GM12878 (cell line): ENCODE data around the gene CHRNE. TPM values are rescaled to one million over a fixed set of nuclear protein-coding genes. Genes with fewer than 3 reads are reported as not detected.

Source experiments
- BHLHE40 ChIP-seq, 2 experiments: fragments of 450-650 bp in 1 of 2; IDR thresholded peaks; 2 replicates each; pipeline ENCODE4 v1.6.1; 2011 to 2017; ENCODE audit warnings: low read depth in 2 of 2, borderline replicate concordance in 1 of 2, improper control_type of control experiment in 1 of 2, low read length in 1 of 2, mild to moderate bottlenecking in 1 of 2
- HSF1 ChIP-seq: fragments of 150-350 bp; IDR thresholded peaks from 2 replicates; pipeline ENCODE4 v1.6.1; 2014; ENCODE audit warnings: mild to moderate bottlenecking, low read depth, low read length
- KLF5 ChIP-seq: fragments of 450-650 bp; IDR thresholded peaks from 2 replicates; pipeline ENCODE4 v1.6.1; 2014; ENCODE audit warnings: mild to moderate bottlenecking; ENCODE audit not compliant: partially characterized antibody
- LARP7 ChIP-seq: fragments of 450-650 bp; IDR thresholded peaks from 2 replicates; pipeline ENCODE4 v1.6.1; 2017; ENCODE audit warnings: mild to moderate bottlenecking
- MLLT1 ChIP-seq: fragments of 450-650 bp; IDR thresholded peaks from 2 replicates; pipeline ENCODE4 v1.6.1; 2016; ENCODE audit warnings: mild to moderate bottlenecking
- NR2F1 ChIP-seq: fragments of 450-650 bp; conservative IDR thresholded peaks from 2 replicates; pipeline ENCODE4 v1.6.1; 2017; ENCODE audit warnings: mild to moderate bottlenecking
- POLR2AphosphoS5 ChIP-seq: IDR thresholded peaks from 2 replicates; pipeline ENCODE4 v1.6.1; 2011; ENCODE audit warnings: mild to moderate bottlenecking, low read length, inconsistent platforms
- TARDBP ChIP-seq: IDR thresholded peaks from 2 replicates; pipeline ENCODE4 v1.6.1; 2016; ENCODE audit warnings: borderline replicate concordance
- YY1 ChIP-seq: IDR thresholded peaks from 2 replicates; pipeline ENCODE4 v1.6.1; 2011; ENCODE audit warnings: low read depth, mild to moderate bottlenecking, low read length
- polyA plus RNA-seq, 11 experiments: library from polyadenylated mRNA; depleted of rRNA in 4 of 11; unstranded in 6 of 11; stranded (reverse) in 5 of 11; fragments of >200 nt; fragmentation: Nextera tagmentation in 4 of 11; fragmentation: Illumina TruSeq in 1 of 11; extraction: Ambion mirVana in 4 of 11; extraction: Trizol in 1 of 11; gene quantifications; 1 replicate in 1 of 11; 2 replicates in 10 of 11; pipeline versions ENCODE4 v1.2.1 to v1.2.3, GENCODE V29; 2011 to 2016; ENCODE audit warnings: inconsistent platforms in 2 of 11, missing spikeins in 2 of 11, low read depth in 1 of 11
- total RNA-seq, 4 experiments: library from RNA; depleted of rRNA in 3 of 4; stranded (reverse); fragments of >200 nt in 3 of 4; fragmentation: Illumina TruSeq in 1 of 4; extraction: Trizol in 1 of 4; gene quantifications; 2 replicates each; pipeline versions ENCODE4 v1.2.1 to v1.2.3, GENCODE V29; 2013 to 2021
- TF ChIP-seq, protein P1 (sequence below): fragments of 450-650 bp; IDR thresholded peaks from 2 replicates; pipeline ENCODE4 v1.6.1; 2017; ENCODE audit warnings: antibody characterized with exemption, mild to moderate bottlenecking, moderate library complexity
- TF ChIP-seq, protein P2 (sequence below): IDR thresholded peaks from 2 replicates; pipeline ENCODE4 v1.6.1; 2012; ENCODE audit warnings: mild to moderate bottlenecking, low read depth, low read length
- TF ChIP-seq, protein P3 (sequence below): fragments of 450-650 bp; IDR thresholded peaks from 2 replicates; pipeline ENCODE4 v1.6.1; 2016; ENCODE audit warnings: mild to moderate bottlenecking, moderate library complexity, borderline replicate concordance
- TF ChIP-seq, protein P4 (sequence below): IDR thresholded peaks from 2 replicates; pipeline ENCODE4 v1.6.1; 2012; ENCODE audit warnings: low read depth, low read length, improper control_type of control experiment

CHRNE gene
- total and polyA plus RNA-seq, 10 of the 15 experiments (the other 5 are each of a cell fraction or from before 2014, with no cell fraction given) = 0.05 to 0.11 (median 0.08) TPM; not detected in 6

DNA sequence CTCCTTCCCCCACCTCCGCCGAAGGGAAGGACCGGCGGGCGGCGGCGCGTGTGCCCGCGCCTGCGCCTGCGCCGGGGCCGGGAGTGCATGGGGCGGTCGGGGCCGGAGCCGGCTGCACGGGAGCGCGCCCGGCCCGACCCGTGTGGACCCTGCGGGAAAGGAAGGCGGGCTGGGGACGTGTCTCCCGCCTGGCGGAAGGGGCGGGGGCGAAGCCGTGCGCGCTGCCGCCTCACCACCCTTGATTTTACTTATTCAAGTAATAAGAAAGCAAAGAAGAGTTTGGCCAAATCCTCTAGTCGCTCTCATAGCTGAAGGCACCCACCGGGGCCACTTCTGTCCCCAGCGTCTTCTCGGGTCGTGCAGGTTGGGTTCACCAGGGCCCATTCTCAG lies 46.0 kb upstream of the CHRNE start (continued):
- TF ChIP-seq, protein P1, sequence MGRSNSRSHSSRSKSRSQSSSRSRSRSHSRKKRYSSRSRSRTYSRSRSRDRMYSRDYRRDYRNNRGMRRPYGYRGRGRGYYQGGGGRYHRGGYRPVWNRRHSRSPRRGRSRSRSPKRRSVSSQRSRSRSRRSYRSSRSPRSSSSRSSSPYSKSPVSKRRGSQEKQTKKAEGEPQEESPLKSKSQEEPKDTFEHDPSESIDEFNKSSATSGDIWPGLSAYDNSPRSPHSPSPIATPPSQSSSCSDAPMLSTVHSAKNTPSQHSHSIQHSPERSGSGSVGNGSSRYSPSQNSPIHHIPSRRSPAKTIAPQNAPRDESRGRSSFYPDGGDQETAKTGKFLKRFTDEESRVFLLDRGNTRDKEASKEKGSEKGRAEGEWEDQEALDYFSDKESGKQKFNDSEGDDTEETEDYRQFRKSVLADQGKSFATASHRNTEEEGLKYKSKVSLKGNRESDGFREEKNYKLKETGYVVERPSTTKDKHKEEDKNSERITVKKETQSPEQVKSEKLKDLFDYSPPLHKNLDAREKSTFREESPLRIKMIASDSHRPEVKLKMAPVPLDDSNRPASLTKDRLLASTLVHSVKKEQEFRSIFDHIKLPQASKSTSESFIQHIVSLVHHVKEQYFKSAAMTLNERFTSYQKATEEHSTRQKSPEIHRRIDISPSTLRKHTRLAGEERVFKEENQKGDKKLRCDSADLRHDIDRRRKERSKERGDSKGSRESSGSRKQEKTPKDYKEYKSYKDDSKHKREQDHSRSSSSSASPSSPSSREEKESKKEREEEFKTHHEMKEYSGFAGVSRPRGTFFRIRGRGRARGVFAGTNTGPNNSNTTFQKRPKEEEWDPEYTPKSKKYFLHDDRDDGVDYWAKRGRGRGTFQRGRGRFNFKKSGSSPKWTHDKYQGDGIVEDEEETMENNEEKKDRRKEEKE = 0 out of 2 replicates have a peak, but pooled peaks have one; percentile 70
- TF ChIP-seq, protein P2, sequence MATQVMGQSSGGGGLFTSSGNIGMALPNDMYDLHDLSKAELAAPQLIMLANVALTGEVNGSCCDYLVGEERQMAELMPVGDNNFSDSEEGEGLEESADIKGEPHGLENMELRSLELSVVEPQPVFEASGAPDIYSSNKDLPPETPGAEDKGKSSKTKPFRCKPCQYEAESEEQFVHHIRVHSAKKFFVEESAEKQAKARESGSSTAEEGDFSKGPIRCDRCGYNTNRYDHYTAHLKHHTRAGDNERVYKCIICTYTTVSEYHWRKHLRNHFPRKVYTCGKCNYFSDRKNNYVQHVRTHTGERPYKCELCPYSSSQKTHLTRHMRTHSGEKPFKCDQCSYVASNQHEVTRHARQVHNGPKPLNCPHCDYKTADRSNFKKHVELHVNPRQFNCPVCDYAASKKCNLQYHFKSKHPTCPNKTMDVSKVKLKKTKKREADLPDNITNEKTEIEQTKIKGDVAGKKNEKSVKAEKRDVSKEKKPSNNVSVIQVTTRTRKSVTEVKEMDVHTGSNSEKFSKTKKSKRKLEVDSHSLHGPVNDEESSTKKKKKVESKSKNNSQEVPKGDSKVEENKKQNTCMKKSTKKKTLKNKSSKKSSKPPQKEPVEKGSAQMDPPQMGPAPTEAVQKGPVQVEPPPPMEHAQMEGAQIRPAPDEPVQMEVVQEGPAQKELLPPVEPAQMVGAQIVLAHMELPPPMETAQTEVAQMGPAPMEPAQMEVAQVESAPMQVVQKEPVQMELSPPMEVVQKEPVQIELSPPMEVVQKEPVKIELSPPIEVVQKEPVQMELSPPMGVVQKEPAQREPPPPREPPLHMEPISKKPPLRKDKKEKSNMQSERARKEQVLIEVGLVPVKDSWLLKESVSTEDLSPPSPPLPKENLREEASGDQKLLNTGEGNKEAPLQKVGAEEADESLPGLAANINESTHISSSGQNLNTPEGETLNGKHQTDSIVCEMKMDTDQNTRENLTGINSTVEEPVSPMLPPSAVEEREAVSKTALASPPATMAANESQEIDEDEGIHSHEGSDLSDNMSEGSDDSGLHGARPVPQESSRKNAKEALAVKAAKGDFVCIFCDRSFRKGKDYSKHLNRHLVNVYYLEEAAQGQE = no peak
- TF ChIP-seq LARP7 = peak; percentile 81
- TF ChIP-seq YY1 = 0 out of 2 replicates have a peak, but pooled peaks have one; percentile 29
- TF ChIP-seq, protein P3, sequence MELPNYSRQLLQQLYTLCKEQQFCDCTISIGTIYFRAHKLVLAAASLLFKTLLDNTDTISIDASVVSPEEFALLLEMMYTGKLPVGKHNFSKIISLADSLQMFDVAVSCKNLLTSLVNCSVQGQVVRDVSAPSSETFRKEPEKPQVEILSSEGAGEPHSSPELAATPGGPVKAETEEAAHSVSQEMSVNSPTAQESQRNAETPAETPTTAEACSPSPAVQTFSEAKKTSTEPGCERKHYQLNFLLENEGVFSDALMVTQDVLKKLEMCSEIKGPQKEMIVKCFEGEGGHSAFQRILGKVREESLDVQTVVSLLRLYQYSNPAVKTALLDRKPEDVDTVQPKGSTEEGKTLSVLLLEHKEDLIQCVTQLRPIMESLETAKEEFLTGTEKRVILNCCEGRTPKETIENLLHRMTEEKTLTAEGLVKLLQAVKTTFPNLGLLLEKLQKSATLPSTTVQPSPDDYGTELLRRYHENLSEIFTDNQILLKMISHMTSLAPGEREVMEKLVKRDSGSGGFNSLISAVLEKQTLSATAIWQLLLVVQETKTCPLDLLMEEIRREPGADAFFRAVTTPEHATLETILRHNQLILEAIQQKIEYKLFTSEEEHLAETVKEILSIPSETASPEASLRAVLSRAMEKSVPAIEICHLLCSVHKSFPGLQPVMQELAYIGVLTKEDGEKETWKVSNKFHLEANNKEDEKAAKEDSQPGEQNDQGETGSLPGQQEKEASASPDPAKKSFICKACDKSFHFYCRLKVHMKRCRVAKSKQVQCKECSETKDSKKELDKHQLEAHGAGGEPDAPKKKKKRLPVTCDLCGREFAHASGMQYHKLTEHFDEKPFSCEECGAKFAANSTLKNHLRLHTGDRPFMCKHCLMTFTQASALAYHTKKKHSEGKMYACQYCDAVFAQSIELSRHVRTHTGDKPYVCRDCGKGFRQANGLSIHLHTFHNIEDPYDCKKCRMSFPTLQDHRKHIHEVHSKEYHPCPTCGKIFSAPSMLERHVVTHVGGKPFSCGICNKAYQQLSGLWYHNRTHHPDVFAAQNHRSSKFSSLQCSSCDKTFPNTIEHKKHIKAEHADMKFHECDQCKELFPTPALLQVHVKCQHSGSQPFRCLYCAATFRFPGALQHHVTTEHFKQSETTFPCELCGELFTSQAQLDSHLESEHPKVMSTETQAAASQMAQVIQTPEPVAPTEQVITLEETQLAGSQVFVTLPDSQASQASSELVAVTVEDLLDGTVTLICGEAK = no peak
- peak; percentile 61 for TF ChIP-seq POLR2AphosphoS5
- no peak for TF ChIP-seq HSF1
- TF ChIP-seq, protein P4, sequence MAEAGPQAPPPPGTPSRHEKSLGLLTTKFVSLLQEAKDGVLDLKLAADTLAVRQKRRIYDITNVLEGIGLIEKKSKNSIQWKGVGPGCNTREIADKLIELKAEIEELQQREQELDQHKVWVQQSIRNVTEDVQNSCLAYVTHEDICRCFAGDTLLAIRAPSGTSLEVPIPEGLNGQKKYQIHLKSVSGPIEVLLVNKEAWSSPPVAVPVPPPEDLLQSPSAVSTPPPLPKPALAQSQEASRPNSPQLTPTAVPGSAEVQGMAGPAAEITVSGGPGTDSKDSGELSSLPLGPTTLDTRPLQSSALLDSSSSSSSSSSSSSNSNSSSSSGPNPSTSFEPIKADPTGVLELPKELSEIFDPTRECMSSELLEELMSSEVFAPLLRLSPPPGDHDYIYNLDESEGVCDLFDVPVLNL = no peak
- TF ChIP-seq KLF5 = peak; percentile 45
- TF ChIP-seq MLLT1 = 0 out of 2 replicates have a peak, but pooled peaks have one; percentile 3
- TF ChIP-seq NR2F1 = peak; percentile 65; the same call in 1 of the 2 replicates
- peak; percentile 14; the same call in 1 of the 2 replicates for TF ChIP-seq TARDBP
- TF ChIP-seq BHLHE40 (IDR thresholded peaks at IDR 0.05; ENCODE audit: borderline replicate concordance in 1 of 2, low read depth in 2 of 2, low read length in 1 of 2) = peak; percentile 22 to 88; a peak in 2 of 4 replicates
